SH-SY5Y (cell line): Measurements from ENCODE around the gene ZNF77.

Experiments
- GATA2 ChIP-seq: IDR thresholded peaks from 2 replicates; pipeline ENCODE4 v1.6.1; 2011; ENCODE audit warnings: mild to moderate bottlenecking, low read depth, low read length
- GATA3 ChIP-seq: IDR thresholded peaks from 2 replicates; pipeline ENCODE4 v1.6.1; 2011; ENCODE audit warnings: low read depth, mild to moderate bottlenecking, low read length, moderate library complexity

- TF ChIP-seq GATA3 (no peak), GATA2 (no peak)
Measured at GRCh38 chr19:2970201-2970835, 25.5 kb upstream of the ZNF77 start.
